Liver (tissue), 9 donors: ENCODE data around the gene DNAAF1. TPM values are rescaled to one million over a fixed set of nuclear protein-coding genes. Genes with fewer than 3 reads are reported as not detected.

Experiments
- DNase-seq: peaks from one replicate; pipeline ENCODE4 v3.0.0-alpha.2; 2017; ENCODE audit warnings: low spot score
- H3K27ac ChIP-seq, 2 donors: one replicate each; pipeline ENCODE4 v1.7.0; 2013; ENCODE audit warnings: inconsistent platforms in 2 of 2, low read length in 2 of 2, control low read depth in 1 of 2, low read depth in 1 of 2, mild to moderate bottlenecking in 1 of 2
- H3K27me3 ChIP-seq, 4 donors: one replicate each; pipeline versions ENCODE4 v1.6.1 to v1.7.0; 2013; ENCODE audit warnings: low read length in 3 of 4, inconsistent platforms in 1 of 4, mild to moderate bottlenecking in 1 of 4, moderate library complexity in 1 of 4; ENCODE audit not compliant: control insufficient read depth in 4 of 4, insufficient read depth in 4 of 4
- H3K36me3 ChIP-seq, 4 donors: one replicate each; pipeline versions ENCODE4 v1.6.1 to v1.7.0; 2013; ENCODE audit warnings: low read length in 3 of 4, mild to moderate bottlenecking in 3 of 4, low read depth in 1 of 4, moderate library complexity in 1 of 4; ENCODE audit not compliant: control insufficient read depth in 4 of 4, insufficient read depth in 3 of 4
- H3K4me1 ChIP-seq, 4 donors: one replicate each; pipeline versions ENCODE4 v1.6.1 to v1.7.0; 2013; ENCODE audit warnings: low read length in 3 of 4, mild to moderate bottlenecking in 3 of 4, moderate library complexity in 1 of 4; ENCODE audit not compliant: control insufficient read depth in 4 of 4, insufficient read depth in 4 of 4
- H3K4me3 ChIP-seq, 3 donors: one replicate each; pipeline versions ENCODE4 v1.6.1 to v1.7.0; 2013; ENCODE audit warnings: low read length in 3 of 3, control low read depth in 1 of 3, low read depth in 1 of 3, mild to moderate bottlenecking in 1 of 3
- H3K9ac ChIP-seq, 2 donors: one replicate each; pipeline ENCODE4 v1.7.0; 2013; ENCODE audit warnings: low read length in 2 of 2, mild to moderate bottlenecking in 2 of 2, moderate library complexity in 2 of 2, control low read depth in 1 of 2, low read depth in 1 of 2
- H3K9me3 ChIP-seq, 4 donors: one replicate each; pipeline versions ENCODE4 v1.6.1 to v1.7.0; 2013; ENCODE audit warnings: low read length in 3 of 4; ENCODE audit not compliant: control insufficient read depth in 4 of 4
- ATF3 ChIP-seq: IDR thresholded peaks from 2 replicates; pipeline ENCODE4 v1.6.1; 2016; ENCODE audit warnings: antibody characterized with exemption
- CTCF ChIP-seq: fragments of 150-350 bp; IDR thresholded peaks from 2 replicates; pipeline ENCODE4 v1.5.1; 2017; ENCODE audit warnings: improper control_type of control experiment, low read depth, low read length; ENCODE audit not compliant: missing input control
- EGR1 ChIP-seq, 2 donors: IDR thresholded peaks; 2 replicates each; pipeline ENCODE4 v1.6.1; 2016 to 2018; ENCODE audit warnings: antibody characterized with exemption in 2 of 2, low read depth in 2 of 2
- FOXA1 ChIP-seq: IDR thresholded peaks from 2 replicates; pipeline ENCODE4 v1.6.1; 2016; ENCODE audit warnings: antibody characterized with exemption
- FOXA2 ChIP-seq: IDR thresholded peaks from 2 replicates; pipeline ENCODE4 v1.6.1; 2016; ENCODE audit warnings: antibody characterized with exemption
- GABPA ChIP-seq, 2 donors: IDR thresholded peaks in 1 of 2; conservative IDR thresholded peaks in 1 of 2; 2 replicates each; pipeline ENCODE4 v1.6.1; 2016; ENCODE audit warnings: antibody characterized with exemption in 2 of 2, mild to moderate bottlenecking in 1 of 2, moderate library complexity in 1 of 2
- HNF4A ChIP-seq, 2 donors: conservative IDR thresholded peaks; 2 replicates each; pipeline ENCODE4 v1.6.1; 2016; ENCODE audit warnings: antibody characterized with exemption in 2 of 2, mild to moderate bottlenecking in 2 of 2
- HNF4G ChIP-seq: IDR thresholded peaks from 2 replicates; pipeline ENCODE4 v1.6.1; 2016; ENCODE audit warnings: antibody characterized with exemption
- JUND ChIP-seq, 2 donors: IDR thresholded peaks; 2 replicates each; pipeline ENCODE4 v1.6.1; 2016; ENCODE audit warnings: antibody characterized with exemption in 2 of 2
- MAX ChIP-seq: IDR thresholded peaks from 2 replicates; pipeline ENCODE4 v1.6.1; 2016; ENCODE audit warnings: antibody characterized with exemption
- NR2F2 ChIP-seq: IDR thresholded peaks from 2 replicates; pipeline ENCODE4 v1.6.1; 2016; ENCODE audit warnings: antibody characterized with exemption
- RAD21 ChIP-seq, 2 donors: IDR thresholded peaks; 2 replicates each; pipeline ENCODE4 v1.6.1; 2016; ENCODE audit warnings: antibody characterized with exemption in 2 of 2, mild to moderate bottlenecking in 2 of 2
- REST ChIP-seq: IDR thresholded peaks from 2 replicates; pipeline ENCODE4 v1.6.1; 2016; ENCODE audit warnings: antibody characterized with exemption, mild to moderate bottlenecking
- SP1 ChIP-seq: IDR thresholded peaks from 2 replicates; pipeline ENCODE4 v1.6.1; 2018; ENCODE audit warnings: antibody characterized with exemption, mild to moderate bottlenecking
- TAF1 ChIP-seq: conservative IDR thresholded peaks from 2 replicates; pipeline ENCODE4 v1.6.1; 2016; ENCODE audit warnings: antibody characterized with exemption, mild to moderate bottlenecking
- YY1 ChIP-seq: IDR thresholded peaks from 2 replicates; pipeline ENCODE4 v1.6.1; 2016; ENCODE audit warnings: antibody characterized with exemption, mild to moderate bottlenecking
- ZBTB33 ChIP-seq: IDR thresholded peaks from 2 replicates; pipeline ENCODE4 v1.6.1; 2016; ENCODE audit warnings: antibody characterized with exemption
- WGBS: extraction: QIAGEN DNeasy Blood & Tissue Kit; methylation state at CpG from one replicate; pipeline ENCODE4 v1.1.7; 2013; 5-methylcytosine and 5-hydroxymethylcytosine counted together
- polyA plus RNA-seq, 2 donors: library from polyadenylated mRNA; stranded (reverse) in 1 of 2; unstranded in 1 of 2; fragments of 200-250 nt in 1 of 2; fragments of >200 nt in 1 of 2; fragmentation: Nextera tagmentation in 1 of 2; extraction: Ambion mirVana in 1 of 2; gene quantifications; one replicate each; pipeline versions ENCODE4 v1.2.1 to v1.2.3, GENCODE V29; 2013 to 2015
- total RNA-seq, 2 donors: library from RNA; depleted of rRNA; stranded (reverse); fragments of >200 nt; gene quantifications; one replicate each; pipeline ENCODE4 v1.2.3, GENCODE V29; 2014
- donor health status: healthy.
- donor health status: healthy.
- donor health status: healthy.
- donor health status: healthy.
- donor health status: healthy.

The DNAAF1 gene
- total and polyA plus RNA-seq, 4 donors: under 0.01 to 0.08 (median 0.06) TPM; not detected in 1

GRCh38 chr16:84139628-84140258, 5.4 kb upstream of the DNAAF1 start:
- Histone ChIP-seq H3K4me1 (peaks cover 3 to 4% (median 4%) of the 10 kb centered on the region in 4 donors), H3K9me3 (no peaks in the 10 kb centered on the region), H3K9ac (no peak overlapping the region), H3K27me3 (no peaks in the 10 kb centered on the region), H3K4me3 (no peak overlapping the region), H3K27ac (no peak overlapping the region), H3K36me3 (no peaks in the 10 kb centered on the region)
- no peak for DNase-seq
- TF ChIP-seq GABPA (IDR thresholded peaks at IDR 0.05 in 1 of 2, conservative IDR thresholded peaks at IDR 0.05 in 1 of 2) (no peak), NR2F2 (no peak), MAX (no peak), SP1 (no peak), HNF4G (no peak), ZBTB33 (no peak), EGR1 (IDR thresholded peaks at IDR 0.05; ENCODE audit: low read depth in 2 of 2) (no peak), CTCF (no peak), FOXA1 (no peak), FOXA2 (no peak)
- WGBS: 86% methylated on average over 6 of the region's 6 CpGs

GRCh38 chr16:84141143-84141670, 3.9 kb upstream of the DNAAF1 start:
- no peak overlapping the region for H3K9ac ChIP-seq
- no peaks in the 10 kb centered on the region for H3K9me3 ChIP-seq
- peaks cover 3 to 9% (median 8%) of the 10 kb centered on the region in 4 donors for H3K4me1 ChIP-seq
- H3K36me3 ChIP-seq: no peaks in the 10 kb centered on the region
- H3K27me3 ChIP-seq: no peaks in the 10 kb centered on the region
- H3K27ac ChIP-seq: no peak overlapping the region
- TF ChIP-seq HNF4G: no peak
- TF ChIP-seq REST: no peak
- no peak for TF ChIP-seq NR2F2
- no peak for TF ChIP-seq ZBTB33
- TF ChIP-seq FOXA2: no peak
- TF ChIP-seq CTCF: no peak
- no peak for TF ChIP-seq HNF4A (conservative IDR thresholded peaks at IDR 0.05)
- TF ChIP-seq YY1: no peak
- TF ChIP-seq TAF1: no peak
- no peak for TF ChIP-seq ATF3
- no peak for TF ChIP-seq EGR1 (IDR thresholded peaks at IDR 0.05; ENCODE audit: low read depth in 2 of 2)
- TF ChIP-seq FOXA1: no peak
- TF ChIP-seq GABPA (IDR thresholded peaks at IDR 0.05 in 1 of 2, conservative IDR thresholded peaks at IDR 0.05 in 1 of 2): no peak
- no peak for TF ChIP-seq RAD21 (IDR thresholded peaks at IDR 0.05)
- TF ChIP-seq JUND (IDR thresholded peaks at IDR 0.05): no peak
- no peak overlapping the region for H3K4me3 ChIP-seq
- DNase-seq: no peak
- 82% methylated on average over 13 of the region's 13 CpGs for WGBS
